ENCODE results near the gene PHLPP1. TPM values are rescaled to one million over a fixed set of nuclear protein-coding genes. Genes with fewer than 3 reads are reported as not detected.

PHLPP1 gene
- total RNA-seq, 1 experiment from 2014 or later, result 10.1 TPM

DNA sequence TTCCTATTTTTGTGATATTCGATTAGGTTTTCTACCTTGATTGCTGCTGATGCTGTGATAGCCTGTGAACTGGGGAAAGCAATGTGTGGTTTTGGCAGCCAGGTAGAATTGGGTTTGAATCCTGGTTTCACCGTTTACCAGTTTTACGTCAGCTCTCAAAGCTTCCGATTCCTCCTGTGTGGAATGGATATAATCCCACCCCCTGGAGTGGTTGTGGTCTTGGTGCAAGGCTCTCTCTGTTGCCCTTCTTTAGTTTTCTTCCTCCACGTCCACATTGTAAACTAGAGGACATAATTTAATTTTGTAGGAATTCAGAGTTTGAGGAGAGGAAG lies 45.0 kb downstream of the PHLPP1 start:
- H3K4me3 ChIP-seq, result no peak overlapping the region

DNA sequence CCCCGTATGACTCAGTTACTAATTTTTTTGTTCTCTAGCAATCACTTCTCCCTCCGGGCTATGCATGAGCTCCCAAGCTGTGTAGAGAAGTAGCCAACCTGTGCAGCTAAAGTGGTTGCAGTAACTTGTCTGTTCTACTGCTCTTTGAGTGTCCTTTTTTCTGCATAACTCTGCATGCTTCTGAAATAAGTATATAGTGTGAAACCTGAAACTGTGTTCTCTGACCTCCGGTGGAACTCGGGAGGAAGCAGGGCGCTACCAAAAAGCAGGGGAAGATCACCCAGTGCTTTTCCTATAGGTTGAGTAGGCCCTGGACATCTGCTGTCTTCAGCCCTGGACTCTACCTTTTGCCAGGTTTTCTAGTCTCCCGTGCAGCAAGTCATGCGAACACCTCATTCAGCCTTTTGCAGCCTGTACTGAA lies 47.8 kb downstream of the PHLPP1 start:
- no peaks in the 10 kb centered on the region for H3K36me3 ChIP-seq
- H3K27ac ChIP-seq, result no peak overlapping the region
- no peak for DNase-seq (ENCODE audit: low read depth in 1 of 2, low spot score in 2 of 2)
- H3K4me3 ChIP-seq, result no peak overlapping the region
- no peaks in the 10 kb centered on the region for H3K27me3 ChIP-seq (replicated peaks)
- peaks cover 19% of the 10 kb centered on the region for H3K4me1 ChIP-seq (replicated peaks)
- no peaks in the 10 kb centered on the region for H3K9me3 ChIP-seq (replicated peaks)

More for the DNA sequence above, 45.0 kb downstream of the PHLPP1 start:
- no peak for DNase-seq (ENCODE audit: low read depth in 1 of 2, low spot score in 2 of 2)
- Histone ChIP-seq H3K4me1 (replicated peaks) (peaks cover 6% of the 10 kb centered on the region; the same call in 1 of the 2 replicates), H3K9me3 (replicated peaks) (no peaks in the 10 kb centered on the region), H3K27me3 (replicated peaks) (no peaks in the 10 kb centered on the region), H3K36me3 (no peaks in the 10 kb centered on the region), H3K27ac (no peak overlapping the region)

DNA sequence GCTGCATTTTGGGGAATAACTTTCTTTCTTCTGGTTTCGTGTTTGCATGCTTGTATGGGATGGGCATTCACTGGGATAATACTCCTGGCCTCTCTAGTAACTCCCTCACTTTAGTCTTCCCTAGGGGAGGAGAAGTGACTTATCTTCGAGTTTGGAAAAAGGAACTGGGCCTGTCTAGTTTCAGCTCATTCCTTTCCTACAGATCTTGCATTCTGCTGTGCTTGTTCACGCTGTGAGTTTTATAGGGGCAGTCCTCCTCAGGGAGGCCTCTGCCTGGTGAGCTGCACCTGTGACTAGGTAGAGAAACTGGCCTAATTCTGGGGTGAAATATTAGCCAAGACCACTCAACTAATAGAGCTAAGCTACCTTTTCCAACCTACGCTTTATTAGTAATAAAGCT lies 50.9 kb downstream of the PHLPP1 start:
- DNase-seq (ENCODE audit: low read depth in 1 of 2, low spot score in 2 of 2), result no peak
- Histone ChIP-seq H3K36me3 (no peaks in the 10 kb centered on the region), H3K9me3 (replicated peaks) (no peaks in the 10 kb centered on the region), H3K27ac (no peak overlapping the region), H3K4me1 (replicated peaks) (peaks cover 14% of the 10 kb centered on the region), H3K27me3 (replicated peaks) (no peaks in the 10 kb centered on the region), H3K4me3 (no peak overlapping the region)

DNA sequence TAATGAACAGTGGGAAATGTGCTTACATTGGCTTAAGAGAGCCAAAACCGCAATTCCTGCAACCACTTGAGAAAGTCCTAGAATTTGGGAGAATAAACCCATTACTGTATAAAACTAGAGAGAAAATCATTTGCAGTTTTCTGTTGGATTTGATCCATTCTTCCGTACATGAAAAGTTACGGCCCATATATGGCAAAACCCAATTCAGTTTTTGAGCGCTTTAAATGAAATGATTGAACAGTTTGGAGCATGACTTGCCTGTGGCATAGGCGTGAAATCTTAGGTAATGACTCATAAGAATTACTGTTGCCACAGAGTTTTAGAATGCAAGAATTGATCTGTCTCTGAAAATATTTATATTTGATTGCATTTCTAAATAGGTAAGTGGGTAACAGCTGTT lies 52.0 kb downstream of the PHLPP1 start:
- no peaks in the 10 kb centered on the region for H3K36me3 ChIP-seq
- peaks cover 14% of the 10 kb centered on the region for H3K4me1 ChIP-seq (replicated peaks)
- H3K27ac ChIP-seq, result no peak overlapping the region
- H3K4me3 ChIP-seq, result no peak overlapping the region
- H3K27me3 ChIP-seq (replicated peaks), result no peaks in the 10 kb centered on the region
- no peaks in the 10 kb centered on the region for H3K9me3 ChIP-seq (replicated peaks)
- peak in 1 of 2 experiments; percentile 37 for DNase-seq (ENCODE audit: low read depth in 1 of 2, low spot score in 2 of 2)

DNA sequence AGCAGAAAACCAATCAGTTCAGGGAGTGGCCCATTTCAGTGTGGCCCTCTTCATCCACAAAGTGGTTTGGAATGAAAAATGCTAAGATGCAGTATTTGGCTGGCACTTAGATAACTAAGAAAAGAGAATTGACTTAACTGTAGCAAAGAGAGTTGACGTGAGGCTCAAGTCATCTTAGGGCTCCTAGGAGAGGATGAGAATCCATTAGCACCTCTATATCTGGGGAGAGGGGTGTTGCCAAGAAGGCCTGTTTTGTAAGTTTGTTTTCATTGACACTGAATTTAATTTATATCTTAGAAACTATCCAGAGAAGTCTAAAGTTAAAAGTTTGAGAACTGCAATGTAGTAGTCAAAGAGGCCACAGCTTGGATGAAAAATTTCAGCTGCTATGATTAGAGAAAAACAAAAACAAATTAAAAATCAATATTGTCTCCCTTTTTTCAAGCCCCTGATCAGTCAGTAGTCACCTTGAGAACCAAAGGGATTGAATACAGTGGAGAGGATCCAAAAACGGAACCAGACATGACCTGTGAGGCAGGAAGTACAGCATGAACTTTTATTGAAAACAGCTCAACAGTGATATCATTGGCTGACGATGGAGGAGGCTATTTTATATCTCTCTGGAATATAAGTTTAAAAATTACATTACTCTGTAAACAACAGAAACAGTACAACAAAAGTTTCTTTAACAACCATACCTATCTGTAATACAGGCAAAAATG lies 52.7 kb downstream of the PHLPP1 start:
- Histone ChIP-seq H3K4me1 (replicated peaks) (peaks cover 14% of the 10 kb centered on the region), H3K36me3 (no peaks in the 10 kb centered on the region), H3K4me3 (no peak overlapping the region), H3K27ac (no peak overlapping the region), H3K9me3 (replicated peaks) (no peaks in the 10 kb centered on the region), H3K27me3 (replicated peaks) (no peaks in the 10 kb centered on the region)
- DNase-seq (ENCODE audit: low read depth in 1 of 2, low spot score in 2 of 2), result no peak

DNA sequence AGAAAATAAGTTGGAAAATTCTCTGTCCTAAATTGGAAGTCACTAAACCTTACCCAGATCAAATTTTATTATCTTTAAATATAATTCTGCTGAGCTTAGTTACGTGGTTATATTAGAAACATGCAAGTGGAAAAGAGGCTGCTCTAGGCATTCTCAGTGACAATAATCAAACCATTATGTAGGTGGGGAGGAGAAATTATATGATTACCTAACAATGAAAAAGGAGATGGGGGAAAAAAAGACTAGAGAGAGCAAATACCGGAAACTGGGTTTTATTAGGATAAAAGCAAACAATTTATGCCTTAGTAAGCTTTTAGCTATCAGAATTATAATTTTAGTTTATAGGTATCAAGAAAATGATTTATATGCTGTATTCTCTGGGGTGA lies 53.2 kb downstream of the PHLPP1 start:
- no peaks in the 10 kb centered on the region for H3K36me3 ChIP-seq
- no peak overlapping the region for H3K27ac ChIP-seq

DNA sequence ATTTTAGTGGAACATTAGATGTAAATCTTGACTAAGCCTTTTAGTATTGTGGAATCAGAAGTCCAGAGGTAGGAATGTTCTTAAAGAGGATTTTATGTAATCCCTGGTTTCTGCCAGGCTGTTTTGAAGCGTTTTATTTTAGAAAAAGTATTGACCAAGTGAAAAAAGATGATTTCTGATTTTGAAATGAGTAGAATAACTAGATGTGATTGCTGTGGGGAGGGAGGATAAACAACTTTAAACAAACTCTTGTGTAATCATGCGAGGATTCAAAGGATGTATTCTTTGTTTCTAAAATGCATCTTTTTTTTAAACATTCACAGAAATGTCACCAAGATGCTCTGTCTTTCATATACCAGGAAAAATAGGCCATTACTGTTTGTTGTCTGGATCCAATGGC lies 53.9 kb downstream of the PHLPP1 start:
- no peaks in the 10 kb centered on the region for H3K36me3 ChIP-seq
- no peak for DNase-seq (ENCODE audit: low read depth in 1 of 2, low spot score in 2 of 2)
- H3K27me3 ChIP-seq (replicated peaks), result no peaks in the 10 kb centered on the region
- H3K4me3 ChIP-seq, result no peak overlapping the region
- no peaks in the 10 kb centered on the region for H3K9me3 ChIP-seq (replicated peaks)
- no peak overlapping the region for H3K27ac ChIP-seq
- peaks cover 14% of the 10 kb centered on the region for H3K4me1 ChIP-seq (replicated peaks)

More for the DNA sequence above, 53.2 kb downstream of the PHLPP1 start:
- Histone ChIP-seq H3K27me3 (replicated peaks) (no peaks in the 10 kb centered on the region), H3K4me3 (no peak overlapping the region), H3K4me1 (replicated peaks) (peaks cover 14% of the 10 kb centered on the region), H3K9me3 (replicated peaks) (no peaks in the 10 kb centered on the region)
- no peak for DNase-seq (ENCODE audit: low read depth in 1 of 2, low spot score in 2 of 2)

DNA sequence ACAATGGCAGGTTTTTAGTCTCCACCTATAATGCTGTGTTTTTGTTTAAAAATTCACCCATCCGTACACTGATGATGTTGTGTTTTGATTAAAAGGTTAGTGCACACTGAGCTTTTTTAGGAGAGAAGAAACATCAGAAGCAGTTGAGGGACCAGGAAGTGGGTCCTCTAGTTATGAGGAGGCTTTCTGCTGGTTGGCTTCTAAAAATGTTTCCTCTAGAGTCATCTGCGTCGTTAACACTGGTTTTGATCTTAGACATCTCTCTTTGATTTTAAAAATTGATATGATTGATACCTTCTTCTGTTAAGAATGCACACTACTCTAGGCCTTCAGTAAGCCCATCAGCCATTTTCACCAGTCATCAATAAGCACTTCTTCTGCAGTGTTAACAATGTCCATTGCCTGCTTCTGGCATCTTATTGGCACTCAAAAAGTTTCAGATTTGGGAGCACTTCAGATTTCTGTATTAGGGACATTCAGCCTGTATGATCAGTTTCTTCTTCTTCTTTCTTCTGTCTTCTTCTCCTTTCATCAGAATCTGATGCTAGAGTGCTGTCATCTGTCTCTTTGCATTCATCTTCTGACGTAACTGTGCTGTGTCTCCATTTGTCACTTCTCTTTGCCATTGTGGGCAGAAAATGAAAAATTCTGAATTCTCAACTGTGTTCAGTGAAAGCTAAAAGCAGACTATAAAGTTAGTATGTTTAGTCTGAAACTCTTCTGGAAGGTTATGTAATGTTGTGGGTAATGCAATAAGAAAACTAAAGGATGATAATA lies 56.3 kb downstream of the PHLPP1 start:
- H3K36me3 ChIP-seq, result no peaks in the 10 kb centered on the region
- H3K27ac ChIP-seq, result no peak overlapping the region
- no peak overlapping the region for H3K4me3 ChIP-seq
- H3K9me3 ChIP-seq (replicated peaks), result no peaks in the 10 kb centered on the region
- DNase-seq (ENCODE audit: low read depth in 1 of 2, low spot score in 2 of 2), result no peak
- peaks cover 14% of the 10 kb centered on the region for H3K4me1 ChIP-seq (replicated peaks)
- H3K27me3 ChIP-seq (replicated peaks), result no peaks in the 10 kb centered on the region

DNA sequence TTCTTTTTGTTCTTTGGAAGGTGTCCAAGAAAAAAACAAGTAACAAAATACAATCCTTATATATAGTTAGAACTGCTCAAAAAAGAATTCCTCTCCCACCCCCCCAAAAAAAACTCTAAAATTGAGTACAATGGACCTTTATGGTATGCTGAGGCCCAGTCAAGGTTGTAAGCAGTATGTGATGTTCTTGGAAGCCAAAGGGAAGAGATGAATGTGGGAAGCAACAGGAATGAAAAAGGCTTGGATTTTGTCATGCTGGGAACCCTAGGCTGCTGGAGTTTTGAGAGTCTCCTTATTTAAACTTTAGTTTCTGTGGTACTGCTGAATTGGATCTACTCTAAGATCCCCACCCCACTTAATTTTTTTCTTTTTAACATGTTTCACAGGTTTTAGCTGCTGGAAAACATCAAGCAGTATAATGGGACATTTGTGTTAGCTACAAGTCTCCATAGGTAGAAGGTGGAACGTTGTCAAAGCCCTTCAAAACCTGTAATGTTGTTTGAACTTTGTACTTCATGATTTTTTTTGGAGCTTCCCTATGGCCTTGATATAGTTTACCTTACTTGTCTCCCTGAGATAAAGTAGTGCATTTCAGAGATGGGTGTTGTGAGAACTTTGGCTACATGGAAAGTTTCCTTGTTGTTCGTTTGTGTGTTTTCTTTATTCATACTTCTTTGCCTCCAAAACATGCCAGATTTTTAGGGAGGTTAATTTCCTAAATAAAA lies 57.7 kb downstream of the PHLPP1 start:
- DNase-seq (ENCODE audit: low read depth in 1 of 2, low spot score in 2 of 2), result no peak
- H3K4me3 ChIP-seq, result no peak overlapping the region
- no peak overlapping the region for H3K27ac ChIP-seq
- H3K4me1 ChIP-seq (replicated peaks), result peaks cover 2% of the 10 kb centered on the region; the same call in 1 of the 2 replicates
- no peaks in the 10 kb centered on the region for H3K9me3 ChIP-seq (replicated peaks)
- no peaks in the 10 kb centered on the region for H3K27me3 ChIP-seq (replicated peaks)
- H3K36me3 ChIP-seq, result no peaks in the 10 kb centered on the region

DNA sequence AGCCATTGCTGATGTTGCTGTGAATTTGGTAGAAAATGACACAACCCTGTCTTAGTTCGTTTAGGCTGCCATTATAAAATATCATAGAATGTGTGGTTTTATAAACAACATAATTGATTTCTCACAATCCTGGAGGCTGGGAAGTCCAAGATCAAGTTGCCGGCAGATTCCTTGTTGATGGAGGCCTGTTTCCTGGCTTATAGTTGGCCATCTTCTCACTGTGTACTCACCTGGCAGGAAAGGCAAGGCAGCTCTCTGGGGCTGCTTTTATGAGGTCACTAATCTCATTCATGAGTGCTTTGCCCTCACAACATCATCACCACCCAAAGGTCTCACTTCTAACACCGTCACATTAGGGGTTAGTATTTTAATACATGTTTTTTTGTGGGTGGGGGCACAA lies 58.4 kb downstream of the PHLPP1 start:
- H3K36me3 ChIP-seq, result no peaks in the 10 kb centered on the region
- no peak for DNase-seq (ENCODE audit: low read depth in 1 of 2, low spot score in 2 of 2)
- no peaks in the 10 kb centered on the region for H3K4me1 ChIP-seq (replicated peaks)
- H3K4me3 ChIP-seq, result no peak overlapping the region
- no peaks in the 10 kb centered on the region for H3K9me3 ChIP-seq (replicated peaks)
- no peaks in the 10 kb centered on the region for H3K27me3 ChIP-seq (replicated peaks)
- H3K27ac ChIP-seq, result no peak overlapping the region

DNA sequence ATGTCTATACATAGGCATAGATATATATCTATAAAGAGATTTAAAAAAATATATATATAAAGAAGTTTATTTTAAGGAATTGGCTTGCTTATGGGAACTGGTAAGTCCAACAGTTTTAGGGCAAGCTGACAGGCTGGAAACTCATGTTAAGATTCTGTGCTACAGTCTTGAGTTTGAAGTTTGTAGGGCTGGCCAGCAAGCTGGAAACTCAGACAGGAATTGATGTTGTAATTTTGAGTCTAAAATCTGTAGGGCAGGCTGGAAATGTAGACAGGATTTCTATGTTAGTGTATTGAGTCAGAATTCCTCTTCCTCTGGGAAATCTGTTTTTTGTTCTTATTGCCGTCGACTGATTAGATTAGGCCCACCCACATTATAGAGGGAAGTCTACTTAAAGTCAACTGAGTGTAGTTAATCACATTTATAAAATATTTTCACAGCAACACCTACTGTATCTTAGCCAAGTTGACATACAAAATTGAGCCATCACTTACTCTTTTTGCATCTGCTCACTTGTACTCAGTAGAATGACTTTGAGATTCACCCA lies 60.8 kb downstream of the PHLPP1 start:
- H3K36me3 ChIP-seq, result no peaks in the 10 kb centered on the region
- no peaks in the 10 kb centered on the region for H3K9me3 ChIP-seq (replicated peaks)
- H3K4me1 ChIP-seq (replicated peaks), result peaks cover 3% of the 10 kb centered on the region; the same call in 1 of the 2 replicates
- no peak for DNase-seq (ENCODE audit: low read depth in 1 of 2, low spot score in 2 of 2)
- no peak overlapping the region for H3K27ac ChIP-seq
- H3K4me3 ChIP-seq, result no peak overlapping the region
- H3K27me3 ChIP-seq (replicated peaks), result no peaks in the 10 kb centered on the region

DNA sequence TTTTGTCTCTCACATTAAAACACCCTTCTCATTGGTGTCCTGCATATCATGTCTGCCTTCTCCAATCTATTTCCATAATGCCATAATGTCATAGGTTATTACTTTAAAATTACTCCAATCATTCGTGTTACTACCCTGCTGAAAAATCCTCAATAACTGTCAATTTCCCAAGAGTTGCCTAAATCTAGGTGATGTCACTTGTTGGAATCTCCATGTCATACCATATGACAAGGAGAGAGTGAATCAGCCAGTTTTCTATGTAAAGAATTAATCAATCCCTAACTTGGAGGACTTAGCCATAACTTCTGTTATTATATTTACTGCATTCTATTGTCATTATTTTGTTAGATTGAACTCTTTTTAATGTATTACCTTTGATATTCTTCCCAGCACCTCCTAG lies 62.5 kb downstream of the PHLPP1 start:
- no peak overlapping the region for H3K4me3 ChIP-seq
- no peak for DNase-seq (ENCODE audit: low read depth in 1 of 2, low spot score in 2 of 2)
- no peak overlapping the region for H3K27ac ChIP-seq
- no peaks in the 10 kb centered on the region for H3K36me3 ChIP-seq
- H3K9me3 ChIP-seq (replicated peaks), result no peaks in the 10 kb centered on the region
- H3K4me1 ChIP-seq (replicated peaks), result peaks cover 18% of the 10 kb centered on the region
- no peaks in the 10 kb centered on the region for H3K27me3 ChIP-seq (replicated peaks)

DNA sequence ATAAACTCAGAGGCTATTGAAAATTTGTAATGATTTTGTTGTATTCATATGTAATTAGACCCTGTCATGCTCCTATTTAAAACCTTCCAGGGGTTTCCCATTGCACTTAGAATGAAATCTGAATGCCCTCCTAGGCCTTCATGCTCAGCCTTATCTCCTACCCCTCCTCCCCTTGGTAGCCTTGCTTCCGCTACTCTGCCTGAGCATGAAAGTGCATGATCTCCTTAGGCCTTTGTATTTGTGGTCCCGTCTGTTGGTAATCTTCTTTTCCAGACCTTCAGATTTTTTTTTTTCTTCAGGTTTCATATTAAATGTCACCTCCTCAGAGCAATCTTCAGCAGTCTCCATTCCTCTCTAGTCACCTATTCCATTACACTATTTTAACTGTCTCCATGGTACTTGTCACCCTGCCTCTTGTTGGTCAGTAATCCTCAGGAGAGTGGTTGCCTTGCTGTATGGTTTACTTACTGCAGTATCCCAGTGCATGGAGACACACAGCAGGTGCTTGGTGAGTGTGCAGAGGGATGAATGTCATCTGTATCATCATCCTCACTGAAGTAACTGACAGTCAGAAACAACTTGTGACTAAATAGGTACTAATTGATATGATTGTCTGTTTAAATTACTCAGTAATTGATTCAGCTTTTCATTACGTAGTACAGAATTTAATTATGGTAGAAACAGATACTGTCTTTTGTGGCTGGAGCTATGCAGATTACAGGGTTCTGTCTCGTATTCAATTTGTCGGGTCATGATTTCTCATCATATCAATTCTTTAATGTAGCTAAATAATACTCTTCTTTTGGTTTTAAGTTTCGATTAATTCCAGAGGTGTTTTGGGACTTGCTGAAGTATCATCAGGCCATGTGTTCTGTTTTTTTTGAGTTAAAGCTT lies 63.9 kb downstream of the PHLPP1 start:
- H3K9me3 ChIP-seq (replicated peaks), result no peaks in the 10 kb centered on the region
- no peaks in the 10 kb centered on the region for H3K27me3 ChIP-seq (replicated peaks)
- no peak overlapping the region for H3K27ac ChIP-seq
- H3K4me3 ChIP-seq, result no peak overlapping the region
- no peak for DNase-seq (ENCODE audit: low read depth in 1 of 2, low spot score in 2 of 2)
- H3K36me3 ChIP-seq, result no peaks in the 10 kb centered on the region
- peaks cover 24% of the 10 kb centered on the region for H3K4me1 ChIP-seq (replicated peaks)

Data from SJSA1 (cell line).